IPS-18c (cell line): ENCODE data around the gene NRIP3.
"Not testable (repeated sequence)": the region's sequence is repeated elsewhere in the genome, so short reads cannot be mapped to it uniquely, and the experiment has no call there.

Experiments
- H3K4me3 ChIP-seq: 2 replicates; pipeline ENCODE4 v1.7.0; 2013; ENCODE audit warnings: low read depth, mild to moderate bottlenecking, low read length, moderate library complexity; ENCODE audit not compliant: insufficient read depth
- H3K9me3 ChIP-seq: one replicate; pipeline ENCODE4 v1.6.1; 2013; ENCODE audit warnings: mild to moderate bottlenecking, low read length, moderate library complexity; ENCODE audit not compliant: control insufficient read depth, insufficient read depth

Gene NRIP3

GRCh38 chr11:8989453-8989852 is 14.3 kb downstream of the NRIP3 start:
- H3K9me3 ChIP-seq = no peaks in the 10 kb centered on the region
- no peak overlapping the region for H3K4me3 ChIP-seq

DNA sequence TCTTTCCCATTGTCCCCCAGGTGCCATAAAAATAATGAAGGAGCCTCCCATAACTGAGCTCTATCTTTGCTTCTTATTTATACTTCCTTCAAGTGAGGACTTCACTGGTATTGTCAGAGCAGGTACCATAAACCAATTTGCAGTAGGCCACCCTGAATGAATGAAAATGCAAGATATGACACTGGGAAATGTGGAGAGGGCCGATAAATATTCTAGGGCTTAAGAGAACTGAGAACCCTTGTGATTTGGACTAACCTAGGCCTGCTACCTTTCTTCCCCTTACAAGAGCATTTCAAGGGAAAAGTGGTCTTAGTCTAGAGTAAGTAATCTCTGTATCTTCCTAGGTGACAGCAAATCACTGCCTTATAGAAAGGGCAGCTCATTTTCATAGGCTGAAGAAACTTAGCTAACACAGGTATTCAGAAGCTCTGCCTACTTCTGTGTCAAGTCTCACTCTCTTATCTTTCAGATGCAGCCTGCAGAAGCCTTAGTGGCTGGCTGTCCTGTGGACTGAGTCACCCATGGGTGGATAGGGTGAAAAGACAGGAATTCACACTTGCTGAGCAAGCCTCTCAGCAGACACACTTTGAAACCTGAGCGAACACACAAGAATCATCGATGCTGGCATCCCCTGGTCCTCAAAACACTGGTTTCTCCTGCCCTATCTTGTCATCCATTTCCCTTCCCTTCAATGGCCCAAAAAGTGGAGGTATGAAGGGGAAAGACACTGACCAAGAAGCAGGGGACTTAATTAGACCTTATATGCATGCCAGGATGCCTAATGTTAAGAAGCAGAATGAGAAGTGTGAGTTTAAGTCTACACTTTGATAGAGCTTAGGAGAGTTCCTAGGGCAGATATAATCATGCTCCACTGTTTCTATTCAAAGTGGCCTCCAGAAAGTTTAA is 15.2 kb downstream of the NRIP3 start:
- H3K4me3 ChIP-seq = no peak overlapping the region
- H3K9me3 ChIP-seq = no peaks in the 10 kb centered on the region

GRCh38 chr11:8987446-8987845 is 16.4 kb downstream of the NRIP3 start:
- no peaks in the 10 kb centered on the region for H3K9me3 ChIP-seq
- no peak overlapping the region for H3K4me3 ChIP-seq

GRCh38 chr11:8986772-8987171 is 17.0 kb downstream of the NRIP3 start:
- not testable (repeated sequence) for H3K9me3 ChIP-seq, H3K4me3 ChIP-seq

DNA sequence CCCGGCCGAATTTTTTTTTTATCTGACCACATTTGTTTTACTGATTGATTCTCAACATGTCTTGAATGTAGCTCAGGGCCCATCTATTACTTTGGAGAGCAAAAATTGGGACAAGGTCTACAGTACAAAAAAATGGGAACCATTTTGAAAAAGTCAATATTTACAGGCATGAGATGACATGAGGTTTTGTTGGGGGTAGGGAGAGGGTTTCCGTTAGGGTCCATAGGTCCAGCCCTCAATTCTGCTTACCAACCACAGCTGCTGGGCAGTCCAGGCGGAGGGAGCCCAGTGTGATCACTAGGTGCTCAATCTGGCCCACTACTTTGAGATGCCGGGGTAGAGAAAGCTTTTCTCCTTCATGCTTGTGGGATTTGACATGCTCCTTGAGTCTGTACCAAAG is 18.3 kb downstream of the NRIP3 start:
- Histone ChIP-seq H3K4me3 (no peak overlapping the region), H3K9me3 (no peaks in the 10 kb centered on the region)

DNA sequence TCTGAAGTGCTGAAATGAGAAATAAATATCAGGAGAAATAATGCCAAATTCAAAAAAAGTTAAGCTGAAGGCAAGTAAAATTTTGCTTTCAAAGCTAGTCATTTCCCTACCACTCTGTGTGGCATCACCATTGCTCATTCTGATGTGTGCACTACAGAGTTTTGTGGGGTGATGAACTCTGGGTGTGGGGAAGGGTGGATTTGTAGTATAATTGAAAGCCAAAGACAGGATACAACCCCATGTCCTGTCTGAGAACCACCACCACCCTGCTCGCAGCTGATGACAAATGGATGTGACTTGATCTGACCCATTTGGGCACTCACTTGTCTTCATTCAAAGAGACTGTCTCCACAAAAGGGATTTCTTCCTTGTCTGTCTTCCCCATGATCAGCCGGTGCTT is 20.2 kb downstream of the NRIP3 start:
- Histone ChIP-seq H3K4me3 (no peak overlapping the region), H3K9me3 (no peaks in the 10 kb centered on the region)

DNA sequence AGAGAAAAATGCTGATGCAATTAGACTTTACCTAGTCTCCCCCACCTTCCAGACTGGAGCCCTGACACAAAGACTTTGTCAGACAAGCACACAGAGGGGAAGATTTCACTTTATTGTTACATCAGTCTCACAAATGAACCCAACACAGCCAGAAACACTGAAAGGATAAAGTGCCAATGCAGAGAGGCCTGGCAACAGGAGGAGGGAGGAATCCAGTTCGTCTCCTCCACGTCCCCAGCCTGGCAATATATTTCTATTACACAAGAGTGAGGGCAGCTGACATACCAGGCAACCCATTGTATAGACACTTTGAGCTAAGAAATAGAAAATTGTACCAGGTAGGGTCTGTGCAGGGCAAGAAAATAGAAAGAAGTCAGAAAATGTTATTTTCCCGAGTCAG is 23.3 kb downstream of the NRIP3 start:
- no peak overlapping the region for H3K4me3 ChIP-seq
- no peaks in the 10 kb centered on the region for H3K9me3 ChIP-seq

GRCh38 chr11:8979365-8979764 is 24.4 kb downstream of the NRIP3 start:
- not testable (repeated sequence) for H3K9me3 ChIP-seq, H3K4me3 ChIP-seq

DNA sequence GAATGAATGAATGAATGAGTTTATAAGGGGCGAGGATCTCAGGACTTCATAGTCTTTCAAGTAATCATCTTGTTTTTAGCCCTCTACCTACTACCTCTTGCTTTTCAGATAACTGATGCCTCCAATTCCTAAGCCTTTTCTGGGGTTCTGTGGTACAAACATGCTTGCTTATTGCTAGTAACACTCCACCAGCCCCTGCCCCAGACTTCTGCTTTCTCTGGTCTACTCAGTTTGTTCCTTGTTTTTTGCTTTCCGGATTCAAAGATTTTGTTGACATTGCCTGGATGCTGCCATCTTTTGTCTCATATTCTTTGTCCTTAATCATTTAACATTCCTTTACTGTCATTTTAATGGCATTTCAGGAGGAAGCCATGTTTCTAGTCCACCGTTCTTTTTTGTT is 30.7 kb downstream of the NRIP3 start:
- H3K4me3 ChIP-seq = no peak overlapping the region
- H3K9me3 ChIP-seq = no peaks in the 10 kb centered on the region

- Histone ChIP-seq H3K9me3 (no peaks in the 10 kb centered on the region), H3K4me3 (no peak overlapping the region)
Measured at GRCh38 chr11:8971924-8972316, 31.9 kb downstream of the NRIP3 start.

GRCh38 chr11:8971196-8971923 is 32.4 kb downstream of the NRIP3 start:
- H3K9me3 ChIP-seq = no peaks in the 10 kb centered on the region
- H3K4me3 ChIP-seq = no peak overlapping the region

DNA sequence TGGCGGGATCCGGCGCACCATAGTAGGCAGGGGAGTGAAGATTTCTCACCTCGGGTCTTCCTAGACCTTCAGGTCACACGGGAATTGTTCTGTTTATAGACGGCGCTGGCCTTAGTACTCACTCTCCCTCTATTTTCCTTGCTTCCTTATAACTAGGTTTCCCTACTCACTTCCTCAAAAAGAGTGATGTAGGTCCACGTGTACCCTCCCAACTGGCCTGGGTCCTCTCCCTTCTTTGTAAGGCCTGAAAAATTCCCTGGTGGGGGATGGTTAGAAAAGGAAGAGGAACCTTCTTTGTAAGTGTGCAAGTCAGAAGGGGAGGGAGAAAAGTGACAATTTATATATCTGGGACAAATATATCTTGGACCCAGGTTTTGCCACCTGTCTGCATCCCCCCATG is 36.6 kb downstream of the NRIP3 start:
- Histone ChIP-seq H3K9me3 (no peaks in the 10 kb centered on the region), H3K4me3 (no peak overlapping the region)

- Histone ChIP-seq H3K9me3 (no peaks in the 10 kb centered on the region), H3K4me3 (peak within 1 kb of the TSS; percentile 97)
Measured at GRCh38 chr11:8964324-8965320, 39.2 kb downstream of the NRIP3 start, which contains the start of gene TMEM9B. TMEM9B (minus strand) TSS chr11:8964442; CDS start chr11:8964313, 129 bp downstream.

DNA sequence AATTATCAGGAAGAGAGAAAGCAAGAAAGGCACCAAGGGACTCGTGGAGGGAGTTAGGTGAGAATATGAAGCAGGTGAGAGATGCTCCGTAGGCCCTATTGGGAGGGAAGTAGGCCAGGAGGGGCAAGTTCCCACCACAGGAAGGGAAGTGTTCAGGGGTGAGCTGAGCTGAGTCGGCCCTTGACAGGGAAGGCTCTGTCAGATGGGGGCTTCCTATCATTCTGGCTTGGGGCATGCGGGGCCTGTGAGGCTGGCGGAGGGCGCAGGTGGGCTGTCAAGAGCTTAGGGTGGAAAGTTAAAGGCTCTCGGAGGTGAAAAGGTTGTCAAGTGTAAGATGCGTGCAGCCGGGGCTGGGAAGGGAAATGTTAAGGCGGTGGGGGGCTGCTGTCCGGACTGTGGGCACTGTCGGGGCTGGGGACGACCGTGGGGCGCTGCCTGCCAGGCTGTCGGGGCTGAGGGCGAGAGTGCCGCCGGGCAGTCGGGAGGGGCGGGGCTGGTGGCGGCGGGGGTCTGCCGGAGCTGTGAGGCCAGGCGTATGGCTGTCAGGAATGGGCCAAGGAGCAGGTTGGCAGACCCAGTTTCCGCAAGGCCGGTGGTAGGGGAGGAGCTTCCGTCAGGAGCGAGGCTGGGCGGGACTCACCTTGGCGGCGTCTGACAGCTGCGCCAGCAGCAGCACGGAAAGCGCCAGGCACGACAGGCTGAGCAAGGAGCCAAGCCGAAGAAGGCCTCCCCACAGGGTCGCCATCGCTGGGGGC is 40.1 kb downstream of the NRIP3 start:
- H3K4me3 ChIP-seq = peak overlapping the region; percentile 97
- no peaks in the 10 kb centered on the region for H3K9me3 ChIP-seq

GRCh38 chr11:8962841-8963240 is 41.0 kb downstream of the NRIP3 start:
- Histone ChIP-seq H3K4me3 (no peak overlapping the region), H3K9me3 (no peaks in the 10 kb centered on the region)

- H3K4me3 ChIP-seq = no peak overlapping the region
- no peaks in the 10 kb centered on the region for H3K9me3 ChIP-seq
Measured at GRCh38 chr11:8961401-8961800, 42.4 kb downstream of the NRIP3 start.
